Fibroblast of pulmonary artery (primary cell): ENCODE measurements around the gene FAM118B.

Experiments used
- DNase-seq: peaks from one replicate; pipeline ENCODE4 v3.0.0-alpha.2; 2010; ENCODE audit warnings: low read depth
- H3K4me3 ChIP-seq: replicated peaks from 2 replicates; pipeline ENCODE4 v1.5.1; 2011; ENCODE audit warnings: low read depth, mild to moderate bottlenecking, control low read depth, low read length, moderate library complexity
- CTCF ChIP-seq: IDR thresholded peaks from 2 replicates; pipeline ENCODE4 v1.5.1; 2011; ENCODE audit warnings: mild to moderate bottlenecking, control low read depth, low read length, inconsistent platforms; ENCODE audit errors: missing control alignments

The FAM118B gene

GRCh38 chr11:126217491-126217890, 5.9 kb downstream of the FAM118B start:
- H3K4me3 ChIP-seq = no peak overlapping the region
- no peak for TF ChIP-seq CTCF
- no peak for DNase-seq

GRCh38 chr11:126219547-126219946, 8.0 kb downstream of the FAM118B start:
- TF ChIP-seq CTCF = no peak
- no peak for DNase-seq
- H3K4me3 ChIP-seq = no peak overlapping the region

GRCh38 chr11:126224647-126225294, 13.2 kb downstream of the FAM118B start:
- no peak overlapping the region for H3K4me3 ChIP-seq
- no peak for DNase-seq
- TF ChIP-seq CTCF = no peak

GRCh38 chr11:126225295-126225665, 13.7 kb downstream of the FAM118B start:
- TF ChIP-seq CTCF = no peak
- H3K4me3 ChIP-seq = no peak overlapping the region
- no peak for DNase-seq

- DNase-seq = no peak
- H3K4me3 ChIP-seq = no peak overlapping the region
- TF ChIP-seq CTCF = no peak
Observed at GRCh38 chr11:126226334-126227084, 14.9 kb downstream of the FAM118B start.

- TF ChIP-seq CTCF = no peak
- DNase-seq = peak; percentile 44
- H3K4me3 ChIP-seq = no peak overlapping the region
Observed at GRCh38 chr11:126229858-126230540, 18.4 kb downstream of the FAM118B start.
